ENCODE data around the gene NCKAP5L. TPM values are rescaled to one million over a fixed set of nuclear protein-coding genes. Genes with fewer than 3 reads are reported as not detected.
A peak's percentile ranks its signal among the peaks of the same experiment; 100 is the strongest.

NCKAP5L gene
- total and polyA plus RNA-seq, 9 of the 15 experiments (the other 6 are each of a cell fraction or from before 2014, with no cell fraction given): 0.01 to 14.4 (median 3.7) TPM

GRCh38 chr12:49741882-49742620 is 86.2 kb downstream of the NCKAP5L start (continued):
- TF ChIP-seq RNF2 (IDR thresholded peaks at IDR 0.05) (peak; percentile 35; the same call in 1 of the 2 replicates), PREB (CRISPR knock-in tag; IDR thresholded peaks at IDR 0.05) (0 out of 2 replicates have a peak, but pooled peaks have one; percentile 68), AFF4 (CRISPR knock-in tag; IDR thresholded peaks at IDR 0.05) (no peak; the same call in 1 of the 2 replicates), ZNF133 (CRISPR knock-in tag; IDR thresholded peaks at IDR 0.05) (no peak), SREBF1 (IDR thresholded peaks at IDR 0.05; ENCODE audit: borderline replicate concordance, low read depth, low read length) (no peak), SNRNP70 (optimal IDR thresholded peaks at IDR 0.05; ENCODE audit: low read depth, low read length) (no peak), ZBTB1 (CRISPR knock-in tag; IDR thresholded peaks at IDR 0.05; ENCODE audit: borderline replicate concordance, low read depth) (peak; percentile 65; the same call in 1 of the 2 replicates), POLR2B (IDR thresholded peaks at IDR 0.05; ENCODE audit: low read depth, partially characterized antibody) (no peak), ZNF24 (IDR thresholded peaks at IDR 0.05) (no peak), WHSC1 (IDR thresholded peaks at IDR 0.05; ENCODE audit: low read length) (no peak), ASH1L (IDR thresholded peaks at IDR 0.05; ENCODE audit: borderline replicate concordance, low read depth, partially characterized antibody) (no peak), TBL1XR1 (IDR thresholded peaks at IDR 0.05; ENCODE audit: low read length in 2 of 2) (no peak), ZBTB11 (CRISPR knock-in tag; IDR thresholded peaks at IDR 0.05) (no peak; a peak in 1 of 6 replicates), FIP1L1 (IDR thresholded peaks at IDR 0.05; ENCODE audit: low read depth, low read length, poor library complexity, severe bottlenecking) (peak; percentile 37), CTBP1 (IDR thresholded peaks at IDR 0.05; ENCODE audit: borderline replicate concordance) (no peak), TAF1 (IDR thresholded peaks at IDR 0.05; ENCODE audit: control insufficient read depth, extremely low read depth, insufficient read depth, low read length, severe bottlenecking) (peak; percentile 65), CREB1 (IDR thresholded peaks at IDR 0.05) (peak; percentile 60), CREB1 (CRISPR knock-in tag; IDR thresholded peaks at IDR 0.05) (no peak; the same call in none of the 2 replicates), KAT2B (IDR thresholded peaks at IDR 0.05; ENCODE audit: low read depth, low read length) (no peak)

All from K562 (cell line).